ENCODE data around the gene MT1H.
"Not testable (repeated sequence)": the region's sequence is repeated elsewhere in the genome, so short reads cannot be mapped to it uniquely, and the experiment has no call there.

MT1H gene

GRCh38 chr16:56669005-56669839 lies at the start of gene MT1H:
MT1H (plus strand) TSS chr16:56669814; CDS start chr16:56669885, 71 bp downstream.
- H3K36me3 ChIP-seq (ENCODE audit: control insufficient read depth, insufficient read depth, low read length): no peaks in the 10 kb centered on the region
- no peak within 1 kb of the TSS for H3K9ac ChIP-seq (ENCODE audit: low read depth, low read length)
- peaks cover 100% of the 10 kb centered on the region for H3K27me3 ChIP-seq (ENCODE audit: control insufficient read depth, insufficient read depth, low read length)
- peak within 1 kb of the TSS; percentile 45 for H3K4me3 ChIP-seq (ENCODE audit: low read depth, low read length)
- no peaks in the 10 kb centered on the region for H3K9me3 ChIP-seq (ENCODE audit: control insufficient read depth, insufficient read depth, low read length)
- H3K27ac ChIP-seq (ENCODE audit: low read depth, low read length): no peak within 1 kb of the TSS
- H3K4me1 ChIP-seq (ENCODE audit: control insufficient read depth, insufficient read depth, low read length): peaks cover 17% of the 10 kb centered on the region

DNA sequence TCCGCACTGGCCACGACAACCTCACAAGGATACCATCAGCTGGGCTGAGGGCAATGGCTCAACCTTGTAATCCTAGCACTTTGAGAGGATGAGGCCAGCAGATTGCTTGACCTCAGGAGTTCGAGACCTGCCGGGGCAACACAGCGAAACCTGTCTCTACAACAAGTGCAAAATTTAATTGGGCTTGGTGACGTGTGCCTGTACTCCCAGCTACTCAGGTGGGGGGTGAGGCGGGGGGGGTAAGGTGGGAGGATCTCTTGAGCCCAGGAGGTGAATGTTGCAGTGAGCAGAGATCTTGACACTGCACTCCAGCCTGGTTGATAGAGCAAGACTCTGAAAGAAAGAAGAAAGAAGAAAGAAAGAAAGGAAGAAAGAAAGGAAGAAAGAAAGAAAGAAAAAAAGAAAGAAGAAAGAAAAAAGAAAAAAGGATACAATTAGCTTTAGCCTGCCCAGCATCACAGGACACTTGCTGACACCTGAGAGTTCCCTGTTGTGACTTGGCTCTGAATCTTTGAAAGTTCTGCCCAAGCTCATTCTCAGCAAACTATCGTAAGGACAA lies 49.2 kb upstream of the MT1H start:
- H3K36me3 ChIP-seq (ENCODE audit: control insufficient read depth, insufficient read depth, low read length): no peaks in the 10 kb centered on the region
- H3K9ac ChIP-seq (ENCODE audit: low read depth, low read length): no peak overlapping the region
- H3K4me3 ChIP-seq (ENCODE audit: low read depth, low read length): no peak overlapping the region
- peaks cover 95% of the 10 kb centered on the region for H3K27me3 ChIP-seq (ENCODE audit: control insufficient read depth, insufficient read depth, low read length)
- H3K9me3 ChIP-seq (ENCODE audit: control insufficient read depth, insufficient read depth, low read length): no peaks in the 10 kb centered on the region
- no peak overlapping the region for H3K27ac ChIP-seq (ENCODE audit: low read depth, low read length)
- peaks cover 27% of the 10 kb centered on the region for H3K4me1 ChIP-seq (ENCODE audit: control insufficient read depth, insufficient read depth, low read length)

- not testable (repeated sequence) for H3K27ac ChIP-seq (ENCODE audit: low read depth, low read length); H3K9ac ChIP-seq (ENCODE audit: low read depth, low read length); H3K4me3 ChIP-seq (ENCODE audit: low read depth, low read length); H3K9me3 ChIP-seq (ENCODE audit: control insufficient read depth, insufficient read depth, low read length); H3K36me3 ChIP-seq (ENCODE audit: control insufficient read depth, insufficient read depth, low read length)
- peaks cover 31% of the 10 kb centered on the region for H3K4me1 ChIP-seq (ENCODE audit: control insufficient read depth, insufficient read depth, low read length)
- H3K27me3 ChIP-seq (ENCODE audit: control insufficient read depth, insufficient read depth, low read length): peaks cover 95% of the 10 kb centered on the region
Measured at GRCh38 chr16:56621665-56622445, 47.8 kb upstream of the MT1H start.

GRCh38 chr16:56623184-56623583 lies 46.4 kb upstream of the MT1H start:
- H3K9me3 ChIP-seq (ENCODE audit: control insufficient read depth, insufficient read depth, low read length); H3K4me3 ChIP-seq (ENCODE audit: low read depth, low read length); H3K27ac ChIP-seq (ENCODE audit: low read depth, low read length); H3K36me3 ChIP-seq (ENCODE audit: control insufficient read depth, insufficient read depth, low read length); H3K9ac ChIP-seq (ENCODE audit: low read depth, low read length): not testable (repeated sequence)
- H3K27me3 ChIP-seq (ENCODE audit: control insufficient read depth, insufficient read depth, low read length): peaks cover 93% of the 10 kb centered on the region
- peaks cover 25% of the 10 kb centered on the region for H3K4me1 ChIP-seq (ENCODE audit: control insufficient read depth, insufficient read depth, low read length)

DNA sequence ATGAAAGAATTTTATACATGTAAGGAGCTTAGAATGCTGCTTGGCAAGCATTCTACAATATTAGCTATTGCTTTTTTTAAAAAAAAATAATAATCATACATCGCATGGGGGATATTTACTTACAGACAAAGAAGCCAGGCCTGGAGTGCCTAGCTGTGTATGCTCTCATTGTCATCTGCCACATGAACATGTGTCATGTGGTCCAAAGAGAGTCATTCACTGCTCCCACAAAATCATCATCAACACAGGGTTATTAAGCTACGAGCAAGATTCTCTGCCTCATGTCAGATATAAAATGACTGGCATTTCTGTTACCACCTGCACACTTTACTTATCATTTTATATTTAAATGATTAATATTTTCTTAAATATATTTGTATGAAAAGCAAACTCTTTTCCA lies 46.0 kb upstream of the MT1H start:
- Histone ChIP-seq H3K9me3 (ENCODE audit: control insufficient read depth, insufficient read depth, low read length) (no peaks in the 10 kb centered on the region), H3K4me1 (ENCODE audit: control insufficient read depth, insufficient read depth, low read length) (peaks cover 23% of the 10 kb centered on the region), H3K9ac (ENCODE audit: low read depth, low read length) (no peak overlapping the region), H3K36me3 (ENCODE audit: control insufficient read depth, insufficient read depth, low read length) (no peaks in the 10 kb centered on the region), H3K27ac (ENCODE audit: low read depth, low read length) (no peak overlapping the region), H3K27me3 (ENCODE audit: control insufficient read depth, insufficient read depth, low read length) (peaks cover 93% of the 10 kb centered on the region), H3K4me3 (ENCODE audit: low read depth, low read length) (no peak overlapping the region)

GRCh38 chr16:56625140-56625942 lies 44.3 kb upstream of the MT1H start, which contains the start of gene MT1E:
MT1E (plus strand) TSS chr16:56625781; CDS start chr16:56625852, 71 bp downstream.
- Histone ChIP-seq H3K4me1 (ENCODE audit: control insufficient read depth, insufficient read depth, low read length) (peaks cover 23% of the 10 kb centered on the region), H3K27me3 (ENCODE audit: control insufficient read depth, insufficient read depth, low read length) (peaks cover 93% of the 10 kb centered on the region), H3K4me3 (ENCODE audit: low read depth, low read length) (peak within 1 kb of the TSS; percentile 57), H3K9ac (ENCODE audit: low read depth, low read length) (no peak within 1 kb of the TSS), H3K36me3 (ENCODE audit: control insufficient read depth, insufficient read depth, low read length) (no peaks in the 10 kb centered on the region), H3K9me3 (ENCODE audit: control insufficient read depth, insufficient read depth, low read length) (no peaks in the 10 kb centered on the region), H3K27ac (ENCODE audit: low read depth, low read length) (no peak within 1 kb of the TSS)

DNA sequence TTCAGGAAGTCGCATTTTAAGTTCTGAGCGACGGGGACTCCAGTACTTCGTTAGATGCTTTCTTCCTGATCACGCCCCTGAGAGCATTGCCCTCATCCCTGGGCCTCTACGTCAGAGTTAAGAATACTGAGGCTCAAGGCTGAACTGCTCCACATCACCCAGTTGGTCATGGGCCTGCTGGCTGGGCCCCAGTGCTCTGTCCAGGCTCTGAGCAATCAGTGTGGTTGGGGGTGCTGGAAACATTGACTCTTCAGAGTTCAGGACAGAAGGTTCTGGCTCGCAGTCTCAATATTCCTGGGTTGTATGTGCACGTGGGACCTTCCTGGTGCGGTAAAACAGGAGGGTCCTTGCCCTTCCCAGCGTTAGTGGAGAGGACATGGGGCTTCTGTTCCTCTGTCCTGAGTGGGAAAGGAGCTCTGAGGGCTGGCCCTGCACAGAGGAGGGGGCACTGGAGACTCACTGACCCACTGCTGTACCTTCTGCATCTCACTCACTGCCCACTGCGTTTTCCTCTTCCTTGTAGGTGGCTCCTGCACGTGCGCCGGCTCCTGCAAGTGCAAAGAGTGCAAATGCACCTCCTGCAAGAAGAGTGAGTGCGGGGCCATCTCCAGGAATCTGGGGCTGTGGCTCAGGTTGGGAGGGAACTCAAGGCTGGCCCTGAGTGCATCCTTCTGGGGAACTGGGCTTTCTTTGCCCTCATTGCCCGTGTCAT lies 43.5 kb upstream of the MT1H start:
- H3K27me3 ChIP-seq (ENCODE audit: control insufficient read depth, insufficient read depth, low read length): peaks cover 93% of the 10 kb centered on the region
- H3K9me3 ChIP-seq (ENCODE audit: control insufficient read depth, insufficient read depth, low read length): no peaks in the 10 kb centered on the region
- no peaks in the 10 kb centered on the region for H3K36me3 ChIP-seq (ENCODE audit: control insufficient read depth, insufficient read depth, low read length)
- H3K4me1 ChIP-seq (ENCODE audit: control insufficient read depth, insufficient read depth, low read length): peaks cover 22% of the 10 kb centered on the region
- H3K9ac ChIP-seq (ENCODE audit: low read depth, low read length): no peak overlapping the region
- H3K4me3 ChIP-seq (ENCODE audit: low read depth, low read length): peak overlapping the region; percentile 57
- H3K27ac ChIP-seq (ENCODE audit: low read depth, low read length): no peak overlapping the region

- H3K36me3 ChIP-seq (ENCODE audit: control insufficient read depth, insufficient read depth, low read length): no peaks in the 10 kb centered on the region
- no peak overlapping the region for H3K27ac ChIP-seq (ENCODE audit: low read depth, low read length)
- no peak overlapping the region for H3K4me3 ChIP-seq (ENCODE audit: low read depth, low read length)
- peaks cover 93% of the 10 kb centered on the region for H3K27me3 ChIP-seq (ENCODE audit: control insufficient read depth, insufficient read depth, low read length)
- peaks cover 17% of the 10 kb centered on the region for H3K4me1 ChIP-seq (ENCODE audit: control insufficient read depth, insufficient read depth, low read length)
- no peak overlapping the region for H3K9ac ChIP-seq (ENCODE audit: low read depth, low read length)
- no peaks in the 10 kb centered on the region for H3K9me3 ChIP-seq (ENCODE audit: control insufficient read depth, insufficient read depth, low read length)
Measured at GRCh38 chr16:56626685-56627084, 42.9 kb upstream of the MT1H start.

DNA sequence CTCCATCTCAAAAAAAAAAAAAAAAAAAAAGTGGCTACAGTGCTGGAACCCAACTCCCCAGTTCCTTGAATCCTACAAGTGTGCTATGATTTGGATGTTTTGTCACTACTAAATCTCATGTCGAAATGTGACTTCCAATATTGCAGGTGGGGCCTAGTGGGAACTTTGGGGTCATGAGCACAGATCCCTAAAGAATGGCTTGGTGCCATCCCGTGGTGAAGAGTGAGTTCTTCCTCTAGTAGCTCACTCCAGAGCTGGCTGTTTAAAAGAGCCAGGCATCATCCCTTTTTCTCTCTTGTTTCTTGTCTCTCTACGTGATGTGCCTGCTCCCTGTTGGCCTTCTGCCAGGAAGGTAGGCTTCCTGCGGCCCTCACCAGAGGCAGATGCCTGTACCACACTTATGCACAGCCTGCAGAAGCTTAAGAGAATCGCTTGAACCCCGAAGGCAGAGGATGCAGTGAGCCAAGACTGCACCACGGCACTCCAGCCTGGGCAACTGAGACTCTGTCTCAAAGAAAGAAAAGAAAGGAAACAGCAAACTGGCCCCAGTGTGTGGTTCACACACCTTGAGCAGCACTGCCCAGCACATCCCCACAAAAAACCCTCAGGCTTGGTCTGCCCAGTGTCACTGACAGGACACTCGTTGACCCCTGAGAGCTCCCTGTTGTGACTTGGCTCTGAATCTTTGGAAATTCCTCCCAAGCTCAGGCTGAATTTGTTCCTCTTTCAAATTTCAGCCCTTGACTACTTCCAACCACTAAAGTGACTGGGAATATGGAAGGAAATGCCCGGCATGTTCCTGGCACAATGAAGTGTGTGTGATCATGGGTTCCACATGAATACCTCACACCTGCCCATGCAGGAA lies 40.9 kb upstream of the MT1H start:
- H3K9me3 ChIP-seq (ENCODE audit: control insufficient read depth, insufficient read depth, low read length): no peaks in the 10 kb centered on the region
- peaks cover 97% of the 10 kb centered on the region for H3K27me3 ChIP-seq (ENCODE audit: control insufficient read depth, insufficient read depth, low read length)
- H3K4me1 ChIP-seq (ENCODE audit: control insufficient read depth, insufficient read depth, low read length): peaks cover 9% of the 10 kb centered on the region; the same call in 1 of the 2 replicates
- H3K27ac ChIP-seq (ENCODE audit: low read depth, low read length): no peak overlapping the region
- no peak overlapping the region for H3K4me3 ChIP-seq (ENCODE audit: low read depth, low read length)
- no peak overlapping the region for H3K9ac ChIP-seq (ENCODE audit: low read depth, low read length)
- no peaks in the 10 kb centered on the region for H3K36me3 ChIP-seq (ENCODE audit: control insufficient read depth, insufficient read depth, low read length)
